ENCODE measurements around the gene GSS. TPM values are rescaled to one million over a fixed set of nuclear protein-coding genes. Genes with fewer than 3 reads are reported as not detected.
A peak's percentile ranks its signal among the peaks of the same experiment; 100 is the strongest.

GSS gene
- total RNA-seq, 4 donors from 2014 or later = 125 to 364 (median 129) TPM

DNA sequence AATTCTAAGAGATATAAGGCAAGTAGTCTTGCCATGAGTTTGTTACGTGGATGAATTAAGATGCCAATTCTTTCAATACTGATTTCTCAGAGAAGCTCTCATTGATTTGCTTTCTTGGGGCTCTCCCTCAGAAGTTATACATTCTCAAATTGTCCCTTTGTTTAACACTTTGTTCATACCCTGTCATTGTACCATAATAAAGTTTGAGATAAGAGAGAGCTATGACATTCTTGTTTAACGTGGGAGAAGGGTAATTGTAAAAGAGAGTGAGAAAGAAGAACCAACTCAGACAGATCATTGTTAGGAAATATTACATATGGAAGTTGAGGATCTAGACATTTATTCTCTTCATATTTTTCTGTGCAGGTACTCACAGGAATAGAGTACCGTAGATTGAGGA is 60.1 kb downstream of the GSS start:
- in situ Hi-C loops (cut with MboI; ENCODE audit: low pct_ligation_motif_present in 1 of 4, low pct_unique_long_range_greater_than_20kb in 1 of 4, low sequenced_read_pairs in 3 of 4) (no loop called here), intact Hi-C loops (cut with DNase I; ENCODE audit: low total_unique reads) (no loop called here)
- H3K4me1 ChIP-seq = peaks cover 11 to 67% (median 35%) of the 10 kb centered on the region in 4 donors
- DNase-seq = no peak
- H3K27ac ChIP-seq = peak overlapping the region; percentile 0 to 41 (median 37)
- WGBS, 2 donors (ENCODE audit: low coverage in 1 of 2) = 50 to 60% methylated on average over 3 of the region's 3 CpGs
- H3K36me3 ChIP-seq = peaks cover 0 to 7% (median 0%) of the 10 kb centered on the region in 4 donors
- no peaks in the 10 kb centered on the region for H3K9me3 ChIP-seq
- no peak for TF ChIP-seq POLR2AphosphoS5 (IDR thresholded peaks at IDR 0.05)
- TF ChIP-seq, protein P1, sequence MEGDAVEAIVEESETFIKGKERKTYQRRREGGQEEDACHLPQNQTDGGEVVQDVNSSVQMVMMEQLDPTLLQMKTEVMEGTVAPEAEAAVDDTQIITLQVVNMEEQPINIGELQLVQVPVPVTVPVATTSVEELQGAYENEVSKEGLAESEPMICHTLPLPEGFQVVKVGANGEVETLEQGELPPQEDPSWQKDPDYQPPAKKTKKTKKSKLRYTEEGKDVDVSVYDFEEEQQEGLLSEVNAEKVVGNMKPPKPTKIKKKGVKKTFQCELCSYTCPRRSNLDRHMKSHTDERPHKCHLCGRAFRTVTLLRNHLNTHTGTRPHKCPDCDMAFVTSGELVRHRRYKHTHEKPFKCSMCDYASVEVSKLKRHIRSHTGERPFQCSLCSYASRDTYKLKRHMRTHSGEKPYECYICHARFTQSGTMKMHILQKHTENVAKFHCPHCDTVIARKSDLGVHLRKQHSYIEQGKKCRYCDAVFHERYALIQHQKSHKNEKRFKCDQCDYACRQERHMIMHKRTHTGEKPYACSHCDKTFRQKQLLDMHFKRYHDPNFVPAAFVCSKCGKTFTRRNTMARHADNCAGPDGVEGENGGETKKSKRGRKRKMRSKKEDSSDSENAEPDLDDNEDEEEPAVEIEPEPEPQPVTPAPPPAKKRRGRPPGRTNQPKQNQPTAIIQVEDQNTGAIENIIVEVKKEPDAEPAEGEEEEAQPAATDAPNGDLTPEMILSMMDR (IDR thresholded peaks at IDR 0.05) = no peak
- TF ChIP-seq EP300 (IDR thresholded peaks at IDR 0.05; ENCODE audit: low read depth) = no peak
- TF ChIP-seq POLR2A (IDR thresholded peaks at IDR 0.05) = no peak
- H3K27me3 ChIP-seq = no peaks in the 10 kb centered on the region
- no peak overlapping the region for H3K4me3 ChIP-seq

DNA sequence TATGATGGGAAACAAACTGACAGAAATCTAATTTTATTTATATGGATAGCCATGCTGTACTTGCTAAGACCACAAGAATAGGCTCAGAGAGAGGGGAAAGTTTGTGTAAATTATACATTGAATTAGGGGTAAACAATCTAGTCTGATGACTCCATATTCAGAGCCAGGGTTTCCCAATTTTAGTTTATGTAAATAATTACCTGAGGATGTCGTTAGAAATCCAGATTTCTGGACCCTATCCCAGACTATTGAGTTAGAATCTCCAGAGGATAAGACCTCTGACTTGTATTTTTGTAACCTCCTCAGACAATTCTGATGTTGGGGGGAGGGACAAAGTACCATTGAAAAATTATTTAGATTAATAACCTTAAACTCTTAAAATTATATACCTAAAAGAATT is 60.9 kb downstream of the GSS start:
- Histone ChIP-seq H3K4me3 (no peak overlapping the region), H3K4me1 (peaks cover 11 to 75% (median 35%) of the 10 kb centered on the region in 4 donors), H3K27ac (peak overlapping the region in 2 of 4 donors; percentile 0 to 40), H3K27me3 (no peaks in the 10 kb centered on the region), H3K9me3 (no peaks in the 10 kb centered on the region), H3K36me3 (peaks cover 0 to 5% (median 0%) of the 10 kb centered on the region in 4 donors)
- in situ Hi-C loops (cut with MboI; ENCODE audit: low pct_ligation_motif_present in 1 of 4, low pct_unique_long_range_greater_than_20kb in 1 of 4, low sequenced_read_pairs in 3 of 4) = no loop called here
- WGBS, 2 donors (ENCODE audit: low coverage in 1 of 2) = 14 to 28% methylated on average over 1 of the region's 1 CpG
- no peak for TF ChIP-seq POLR2A (IDR thresholded peaks at IDR 0.05)
- TF ChIP-seq, protein P1 (IDR thresholded peaks at IDR 0.05) = no peak
- TF ChIP-seq EP300 (IDR thresholded peaks at IDR 0.05; ENCODE audit: low read depth) = no peak
- no peak for TF ChIP-seq POLR2AphosphoS5 (IDR thresholded peaks at IDR 0.05)
- no peak for DNase-seq
- intact Hi-C loops (cut with DNase I; ENCODE audit: low total_unique reads) = loop anchor here (5.0 kb wide), 1 partner anchor 1397 kb away; no protein-coding TSS in a partner anchor

DNA sequence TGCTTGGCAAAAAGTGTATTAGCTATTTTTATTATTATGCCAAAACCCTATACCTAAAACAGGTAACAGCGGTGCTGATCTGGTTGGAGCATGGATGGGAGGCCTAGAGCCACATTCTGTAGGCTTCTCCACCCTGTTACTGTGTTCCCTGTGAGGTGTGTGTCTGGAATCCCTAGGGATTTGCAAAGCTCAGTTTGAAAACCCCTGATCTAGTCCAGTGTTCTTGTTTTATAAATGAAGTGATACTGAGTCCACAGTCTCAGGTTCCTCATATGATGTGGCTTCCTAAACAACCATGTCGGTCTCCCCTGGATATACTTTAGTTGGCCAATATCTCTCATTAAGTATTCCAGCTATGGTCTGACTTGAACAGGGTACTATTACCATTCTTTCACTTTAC is 62.9 kb downstream of the GSS start:
- 84 to 100% methylated on average over 2 of the region's 2 CpGs for WGBS, 2 donors (ENCODE audit: low coverage in 1 of 2)
- Histone ChIP-seq H3K4me3 (no peak overlapping the region), H3K36me3 (peaks cover 0 to 5% (median 0%) of the 10 kb centered on the region in 4 donors), H3K27me3 (no peaks in the 10 kb centered on the region), H3K27ac (no peak overlapping the region), H3K9me3 (no peaks in the 10 kb centered on the region), H3K4me1 (peaks cover 11 to 80% (median 35%) of the 10 kb centered on the region in 4 donors)
- intact Hi-C loops (cut with DNase I; ENCODE audit: low total_unique reads) (loop anchor here (5.0 kb wide), 1 partner anchor 1395 kb away; no protein-coding TSS in a partner anchor), in situ Hi-C loops (cut with MboI; ENCODE audit: low pct_ligation_motif_present in 1 of 4, low pct_unique_long_range_greater_than_20kb in 1 of 4, low sequenced_read_pairs in 3 of 4) (no loop called here)
- no peak for TF ChIP-seq POLR2AphosphoS5 (IDR thresholded peaks at IDR 0.05)
- no peak for TF ChIP-seq EP300 (IDR thresholded peaks at IDR 0.05; ENCODE audit: low read depth)
- DNase-seq = no peak

DNA sequence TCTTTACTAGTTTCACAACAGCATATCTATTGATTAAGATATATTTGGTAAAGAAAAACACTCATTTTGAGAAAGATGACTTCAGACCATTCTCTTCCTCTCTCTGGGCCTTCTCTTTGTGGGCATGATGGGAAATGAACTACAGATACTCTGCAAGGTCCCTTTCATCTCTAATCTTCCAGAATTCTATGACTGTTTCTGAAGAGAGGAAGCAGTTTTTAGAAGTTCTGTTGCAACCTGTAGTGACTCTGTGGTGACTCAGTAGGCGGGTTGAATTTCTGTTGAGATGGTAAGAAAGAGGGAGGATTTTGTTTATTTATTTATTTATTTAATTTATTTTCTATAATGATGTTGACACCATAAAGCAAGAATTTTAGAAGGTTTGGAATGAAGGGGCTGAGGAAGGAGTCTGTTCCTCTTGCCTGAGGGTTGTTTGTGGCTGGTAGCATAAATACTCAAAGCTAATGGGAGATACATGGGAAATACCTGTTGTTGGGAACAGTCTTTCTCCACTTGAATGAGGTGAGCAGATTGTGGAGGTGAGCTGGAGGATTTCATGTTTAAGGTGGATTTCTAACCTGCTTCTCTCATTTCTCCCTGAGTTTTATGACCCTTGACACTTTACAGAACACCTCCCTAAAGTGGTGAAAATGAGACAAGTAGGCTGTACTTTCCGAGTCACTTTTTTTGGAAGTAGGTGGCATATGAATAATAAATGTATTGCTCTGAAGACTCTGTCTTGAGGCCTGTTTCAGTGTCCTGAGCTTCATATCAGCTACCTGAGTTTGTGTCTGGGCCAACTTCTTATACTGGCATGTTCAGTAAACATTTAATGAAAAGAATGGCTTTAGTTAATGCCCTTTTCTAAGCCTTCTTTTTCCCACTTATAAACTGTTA is 64.2 kb downstream of the GSS start:
- in situ Hi-C loops (cut with MboI; ENCODE audit: low pct_ligation_motif_present in 1 of 4, low pct_unique_long_range_greater_than_20kb in 1 of 4, low sequenced_read_pairs in 3 of 4) = no loop called here
- Histone ChIP-seq H3K9me3 (no peaks in the 10 kb centered on the region), H3K36me3 (peaks cover 0 to 5% (median 0%) of the 10 kb centered on the region in 4 donors), H3K27me3 (no peaks in the 10 kb centered on the region), H3K27ac (peak overlapping the region in 2 of 4 donors; percentile 10 to 14), H3K4me1 (peaks cover 8 to 69% (median 31%) of the 10 kb centered on the region in 4 donors), H3K4me3 (no peak overlapping the region)
- 73 to 76% methylated on average over 2 of the region's 2 CpGs for WGBS, 2 donors (ENCODE audit: low coverage in 1 of 2)
- no peak for TF ChIP-seq POLR2A (IDR thresholded peaks at IDR 0.05)
- TF ChIP-seq EP300 (IDR thresholded peaks at IDR 0.05; ENCODE audit: low read depth) = no peak
- TF ChIP-seq, protein P1 (IDR thresholded peaks at IDR 0.05) = no peak
- TF ChIP-seq POLR2AphosphoS5 (IDR thresholded peaks at IDR 0.05) = no peak
- no peak for DNase-seq
- intact Hi-C loops (cut with DNase I; ENCODE audit: low total_unique reads) = loop anchor here (5.0 kb wide), 1 partner anchor 1394 kb away; no protein-coding TSS in a partner anchor

All from transverse colon (tissue), 4 donors.